Keratinocyte (primary cell): ENCODE measurements around the gene HELZ2. TPM values are rescaled to one million over a fixed set of nuclear protein-coding genes. Genes with fewer than 3 reads are reported as not detected.
"Not testable (repeated sequence)": the region's sequence is repeated elsewhere in the genome, so short reads cannot be mapped to it uniquely, and the experiment has no call there.

Experiments
- DNase-seq: peaks from one replicate; pipeline ENCODE4 v3.0.0-alpha.2; 2011; ENCODE audit warnings: low read depth, missing footprints, low spot score
- FAIRE-seq: peaks from 2 replicates; lab custom pipeline; 2011; peaks lifted over from hg19 to GRCh38; lab: Jason Lieb, UNC
- H2AFZ ChIP-seq: 2 replicates; pipeline ENCODE4 v1.6.0; 2012; ENCODE audit warnings: low read length, control low read depth, inconsistent platforms; ENCODE audit not compliant: control insufficient read depth
- H3K27ac ChIP-seq: 2 replicates; pipeline ENCODE4 v1.5.1; 2011; ENCODE audit warnings: low read length; ENCODE audit not compliant: control insufficient read depth, insufficient read depth
- H3K27me3 ChIP-seq: 3 replicates; pipeline ENCODE4 v1.6.0; 2011; ENCODE audit warnings: low read length; ENCODE audit not compliant: control insufficient read depth, insufficient read depth; ENCODE audit errors: extremely low read depth
- H3K36me3 ChIP-seq, 2 experiments: 2 replicates in 1 of 2; 3 replicates in 1 of 2; pipeline ENCODE4 v1.5.1; 2011; ENCODE audit warnings: low read length in 2 of 2, mild to moderate bottlenecking in 1 of 2; ENCODE audit not compliant: control insufficient read depth in 2 of 2, insufficient read depth in 2 of 2; ENCODE audit errors: extremely low read depth in 1 of 2
- H3K4me1 ChIP-seq: 3 replicates; pipeline ENCODE4 v1.5.1; 2011; ENCODE audit warnings: low read length; ENCODE audit not compliant: control insufficient read depth, insufficient read depth; ENCODE audit errors: extremely low read depth
- H3K4me2 ChIP-seq: 3 replicates; pipeline ENCODE4 v1.6.0; 2011; ENCODE audit warnings: low read depth, low read length; ENCODE audit not compliant: control insufficient read depth, insufficient read depth; ENCODE audit errors: extremely low read depth
- H3K4me3 ChIP-seq, 3 experiments: fragments of 200-600 bp in 1 of 3; sonication (generic) in 1 of 3; 2 replicates in 2 of 3; 3 replicates in 1 of 3; pipeline ENCODE4 v1.5.1; 2011 to 2016; ENCODE audit warnings: low read length in 3 of 3, mild to moderate bottlenecking in 3 of 3, control low read depth in 2 of 3, inconsistent platforms in 1 of 3, low read depth in 1 of 3, mixed read lengths in 1 of 3, mixed run types in 1 of 3, moderate library complexity in 1 of 3; ENCODE audit not compliant: control insufficient read depth in 2 of 3, insufficient read depth in 2 of 3; ENCODE audit errors: extremely low read depth in 1 of 3
- H3K79me2 ChIP-seq: 2 replicates; pipeline ENCODE4 v1.6.0; 2012; ENCODE audit warnings: low read length; ENCODE audit not compliant: control insufficient read depth, insufficient read depth
- H3K9ac ChIP-seq: 3 replicates; pipeline ENCODE4 v1.6.0; 2011; ENCODE audit warnings: low read length; ENCODE audit not compliant: control insufficient read depth, insufficient read depth; ENCODE audit errors: extremely low read depth
- H3K9me1 ChIP-seq: 3 replicates; pipeline ENCODE4 v1.6.0; 2011; ENCODE audit warnings: low read length; ENCODE audit not compliant: control insufficient read depth, insufficient read depth; ENCODE audit errors: extremely low read depth
- H3K9me3 ChIP-seq: 2 replicates; pipeline ENCODE4 v1.5.1; 2012; ENCODE audit warnings: low read depth, low read length; ENCODE audit not compliant: control insufficient read depth
- H4K20me1 ChIP-seq: 3 replicates; pipeline ENCODE4 v1.6.0; 2011; ENCODE audit warnings: low read length; ENCODE audit not compliant: control insufficient read depth, insufficient read depth; ENCODE audit errors: extremely low read depth
- CTCF ChIP-seq, 3 experiments: IDR thresholded peaks in 1 of 3; conservative IDR thresholded peaks in 1 of 3; optimal IDR thresholded peaks in 1 of 3; 2 replicates in 2 of 3; 3 replicates in 1 of 3; pipeline versions ENCODE3 to v1.5.1; 2011; ENCODE audit warnings: low read length in 3 of 3, mild to moderate bottlenecking in 3 of 3, moderate library complexity in 2 of 3, control low read depth in 1 of 3, inconsistent platforms in 1 of 3; ENCODE audit not compliant: insufficient read depth in 2 of 3; ENCODE audit errors: extremely low read depth in 1 of 3
- EZH2 ChIP-seq: IDR thresholded peaks from one replicate; pipeline ENCODE4 v1.6.1; 2012; ENCODE audit warnings: inconsistent platforms, mild to moderate bottlenecking, low read length, moderate library complexity
- dilution Hi-C: fragments of 300-500 bp; cut with MboI; formaldehyde crosslinking; loops from one replicate; pipeline ENCODE4 v1.7.0; 2020; ENCODE audit warnings: low sequenced_read_pairs; ENCODE audit not compliant: extremely low pct_ligation_motif_present
- polyA plus RNA-seq, 5 experiments: library from polyadenylated mRNA; depleted of rRNA in 3 of 5; stranded (reverse) in 3 of 5; stranded (forward) in 1 of 5; unstranded in 1 of 5; fragments of >200 nt; gene quantifications; 1 replicate in 1 of 5; 2 replicates in 3 of 5; 3 replicates in 1 of 5; pipeline versions ENCODE4 v1.2.1 to v1.2.3, GENCODE V29; 2011 to 2012; ENCODE audit warnings: missing spikeins in 2 of 5, low read depth in 1 of 5, low replicate concordance in 1 of 5

HELZ2 gene
- polyA plus RNA-seq, 1 donor (not counting 4 experiments of a cell fraction or from before 2014, with no cell fraction given): 14.8 TPM

GRCh38 chr20:63560856-63561609 lies 13.0 kb downstream of the HELZ2 start:
- Histone ChIP-seq H3K4me2 (no peak overlapping the region), H2AFZ (no peak overlapping the region), H3K9me1 (no peaks in the 10 kb centered on the region), H3K27ac (no peak overlapping the region), H3K27me3 (no peaks in the 10 kb centered on the region), H3K79me2 (peaks cover 8% of the 10 kb centered on the region), H3K4me1 (no peaks in the 10 kb centered on the region), H4K20me1 (peaks cover 4% of the 10 kb centered on the region), H3K36me3 (peaks cover 28 to 39% of the 10 kb centered on the region in 2 experiments), H3K4me3 (no peak overlapping the region), H3K9me3 (no peaks in the 10 kb centered on the region), H3K9ac (no peak overlapping the region)
- dilution Hi-C loops: no loop called here
- no peak for TF ChIP-seq CTCF (optimal IDR thresholded peaks at IDR 0.05 in 1 of 3, IDR thresholded peaks at IDR 0.05 in 1 of 3, conservative IDR thresholded peaks at IDR 0.05 in 1 of 3; ENCODE audit: extremely low read depth in 1 of 3, insufficient read depth in 2 of 3, low read length in 3 of 3)
- TF ChIP-seq EZH2: no peak
- FAIRE-seq (no peak), DNase-seq (no peak)

GRCh38 chr20:63560333-63560805 lies 13.7 kb downstream of the HELZ2 start:
- H2AFZ ChIP-seq: no peak overlapping the region
- no peaks in the 10 kb centered on the region for H3K9me3 ChIP-seq
- H4K20me1 ChIP-seq: peaks cover 4% of the 10 kb centered on the region
- TF ChIP-seq CTCF (optimal IDR thresholded peaks at IDR 0.05 in 1 of 3, IDR thresholded peaks at IDR 0.05 in 1 of 3, conservative IDR thresholded peaks at IDR 0.05 in 1 of 3; ENCODE audit: extremely low read depth in 1 of 3, insufficient read depth in 2 of 3, low read length in 3 of 3) (no peak), EZH2 (no peak)
- H3K4me2 ChIP-seq: no peak overlapping the region
- no peak overlapping the region for H3K4me3 ChIP-seq
- dilution Hi-C loops: no loop called here
- no peaks in the 10 kb centered on the region for H3K27me3 ChIP-seq
- DNase-seq (no peak), FAIRE-seq (no peak)
- H3K79me2 ChIP-seq: peaks cover 6% of the 10 kb centered on the region
- no peak overlapping the region for H3K27ac ChIP-seq
- no peaks in the 10 kb centered on the region for H3K4me1 ChIP-seq
- H3K9ac ChIP-seq: no peak overlapping the region
- H3K36me3 ChIP-seq: peaks cover 28 to 40% of the 10 kb centered on the region in 2 experiments
- no peaks in the 10 kb centered on the region for H3K9me1 ChIP-seq

- dilution Hi-C loops, H3K4me1 ChIP-seq, H3K9me3 ChIP-seq, H3K9me1 ChIP-seq, H4K20me1 ChIP-seq, H3K4me2 ChIP-seq, FAIRE-seq, H3K9ac ChIP-seq, H3K4me3 ChIP-seq, H2AFZ ChIP-seq, DNase-seq, H3K79me2 ChIP-seq, H3K27ac ChIP-seq, H3K27me3 ChIP-seq: not testable (repeated sequence)
- peaks cover 28 to 35% of the 10 kb centered on the region in 2 experiments for H3K36me3 ChIP-seq
Observed at GRCh38 chr20:63559485-63560332, 14.3 kb downstream of the HELZ2 start.
